Measurements from ENCODE around the gene KL.

- no peak for TF ChIP-seq CTCF (optimal IDR thresholded peaks at IDR 0.05 in 1 of 3, IDR thresholded peaks at IDR 0.05 in 1 of 3, conservative IDR thresholded peaks at IDR 0.05 in 1 of 3; ENCODE audit: extremely low read depth in 1 of 3, insufficient read depth in 2 of 3, low read length in 3 of 3)
- TF ChIP-seq EZH2 (IDR thresholded peaks at IDR 0.05; ENCODE audit: low read length): no peak
These were observed 28.8 kb upstream of the KL start for GRCh38 chr13:32987462-32987861.
